ENCODE results near the gene THOC7.

THOC7 gene

GRCh38 chr3:63878394-63879060, 14.9 kb upstream of the THOC7 start:
- DNase-seq (ENCODE audit: low spot score): no peak

DNA sequence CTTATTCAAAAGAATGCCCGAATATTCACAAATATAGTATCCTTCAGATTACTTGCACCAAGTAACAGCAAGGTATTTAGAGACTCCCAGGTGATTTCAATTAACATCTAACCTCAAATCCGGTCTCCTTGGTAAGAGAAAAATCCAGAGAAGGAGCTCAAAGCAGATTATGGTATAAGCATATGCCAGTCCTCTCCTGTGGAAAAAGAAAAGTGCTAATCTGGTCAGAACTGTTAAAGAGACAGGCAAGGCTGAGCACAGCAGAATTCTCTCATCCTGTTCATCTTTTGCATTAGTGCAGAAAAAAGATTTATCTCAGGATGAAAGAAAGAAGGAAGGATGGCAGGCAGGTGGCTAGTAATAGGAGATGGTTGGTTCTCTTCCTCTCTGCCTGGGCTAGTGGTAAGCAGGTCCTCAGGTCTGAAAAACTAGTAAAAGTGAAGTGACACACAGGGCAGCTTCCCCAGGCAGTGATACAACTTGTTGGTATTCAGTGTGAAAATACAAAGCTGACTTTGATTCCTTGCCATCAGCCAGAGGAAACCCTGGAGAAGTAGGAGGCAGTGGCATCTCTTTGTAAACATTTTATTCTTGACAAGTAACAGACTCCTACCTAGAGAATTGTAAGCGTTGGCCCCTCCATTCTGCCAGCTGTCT, 14.3 kb upstream of the THOC7 start:
- DNase-seq (ENCODE audit: low spot score): peak; percentile 38

DNA sequence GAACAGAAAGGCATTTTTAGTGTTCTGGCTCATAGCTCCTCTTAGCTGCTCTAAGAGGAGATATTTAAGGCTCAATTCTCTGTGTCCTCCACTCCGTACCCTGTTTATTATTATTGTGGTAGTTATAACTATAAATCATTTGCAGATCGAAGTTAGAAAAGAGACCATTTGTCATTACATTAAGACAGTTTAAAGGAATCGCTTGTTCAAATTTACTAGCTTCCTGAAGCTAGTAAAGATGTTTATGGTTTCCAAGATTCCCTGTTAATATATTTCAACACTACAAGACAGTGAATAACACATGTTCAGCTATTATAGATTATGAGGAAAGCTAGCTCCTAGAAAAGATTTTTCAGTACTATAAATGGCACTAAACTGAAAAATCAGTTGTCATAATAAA, 12.7 kb upstream of the THOC7 start:
- no peak for DNase-seq (ENCODE audit: low spot score)

- DNase-seq (ENCODE audit: low spot score): no peak
These were observed 11.9 kb upstream of the THOC7 start for GRCh38 chr3:63875510-63875909.

- DNase-seq (ENCODE audit: low spot score): no peak
These were observed 11.2 kb upstream of the THOC7 start for GRCh38 chr3:63874769-63875168.

GRCh38 chr3:63872135-63872924, 8.7 kb upstream of the THOC7 start:
- peak; percentile 16 for DNase-seq (ENCODE audit: low spot score)

DNA sequence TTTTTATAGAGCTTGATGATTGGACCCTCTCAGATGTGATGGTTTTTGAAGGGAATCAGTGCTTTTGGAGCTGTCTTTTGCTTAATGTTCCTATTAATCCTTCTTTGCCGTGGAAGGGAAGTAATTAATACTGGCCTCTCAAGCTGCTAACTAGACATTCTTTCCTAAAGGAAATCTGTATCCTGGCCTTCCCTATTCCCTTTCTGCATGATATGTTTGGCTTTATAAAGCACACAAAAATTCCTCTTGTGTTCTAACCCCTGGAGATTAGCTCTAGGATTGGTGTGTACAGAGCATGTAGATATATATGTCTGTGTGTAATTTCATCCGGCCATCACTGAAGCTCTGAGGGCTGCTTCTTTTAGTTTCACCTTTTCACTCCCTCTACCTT, 7.0 kb upstream of the THOC7 start:
- no peak for DNase-seq (ENCODE audit: low spot score)

- DNase-seq (ENCODE audit: low spot score): no peak
These were observed 6.5 kb upstream of the THOC7 start for GRCh38 chr3:63869940-63870614.

DNA sequence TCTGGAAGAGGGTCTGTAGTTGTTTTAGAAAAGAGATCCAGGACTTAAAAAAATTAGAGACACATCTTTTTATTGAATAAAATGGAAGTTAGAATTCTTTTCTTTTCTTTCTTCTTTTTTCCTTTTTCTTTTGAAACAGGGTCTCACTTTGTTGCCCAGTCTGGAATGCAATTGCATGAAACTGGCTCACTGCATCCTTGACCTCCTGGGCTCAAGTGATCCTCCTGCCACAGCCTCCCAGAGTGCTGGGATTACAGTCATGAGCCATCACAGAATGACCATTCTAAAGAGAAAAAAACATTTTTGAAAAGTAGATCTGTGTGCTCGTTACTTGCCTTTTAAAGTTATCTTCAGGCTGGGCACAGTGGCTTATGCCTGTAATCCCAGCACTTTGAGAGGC, 3.6 kb upstream of the THOC7 start:
- DNase-seq (ENCODE audit: low spot score): no peak

DNA sequence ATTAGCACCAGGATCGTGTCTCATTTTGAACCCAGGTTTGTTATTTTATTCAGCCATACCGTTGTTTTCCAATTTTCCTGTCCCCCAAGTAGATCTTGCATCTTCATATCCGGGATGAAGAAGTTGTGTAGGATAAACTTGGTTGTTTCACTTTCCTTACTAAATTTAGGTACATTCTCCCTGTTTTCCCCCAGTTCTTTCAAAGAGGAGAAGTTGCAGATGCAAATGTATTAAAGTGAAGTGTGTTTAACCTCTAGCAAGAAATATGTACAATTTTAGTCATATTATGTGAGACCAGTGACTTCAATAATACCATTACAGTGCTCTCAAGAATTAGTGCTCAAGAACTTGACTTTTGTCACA, 1.3 kb upstream of the THOC7 start:
- DNase-seq (ENCODE audit: low spot score): no peak

- peak; percentile 43 for DNase-seq (ENCODE audit: low spot score)
These were observed 681 bp upstream of the THOC7 start for GRCh38 chr3:63864008-63864964.

DNA sequence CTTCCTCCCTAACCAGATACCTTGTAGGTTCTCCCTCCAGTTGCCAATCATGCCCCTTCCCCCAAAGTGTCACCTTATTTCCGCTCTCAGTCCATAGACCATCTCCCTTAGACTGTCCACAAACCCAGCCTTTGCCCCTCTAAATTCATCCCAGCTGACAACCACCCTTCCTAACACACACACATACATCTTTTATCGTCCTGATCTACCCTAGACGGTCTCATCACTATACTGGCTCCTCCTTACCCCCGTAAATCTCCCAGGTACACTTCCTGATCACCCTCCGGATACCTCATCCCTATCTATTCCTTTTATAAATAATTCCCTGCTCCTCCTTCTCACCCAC, 828 bp downstream of the THOC7 start:
- DNase-seq (ENCODE audit: low spot score): peak; percentile 38

- DNase-seq (ENCODE audit: low spot score): no peak
These were observed 2.3 kb downstream of the THOC7 start for GRCh38 chr3:63861306-63861705.

- DNase-seq (ENCODE audit: low spot score): no peak
These were observed 2.8 kb downstream of the THOC7 start for GRCh38 chr3:63860776-63861175.

GRCh38 chr3:63857311-63857710, 6.3 kb downstream of the THOC7 start:
- no peak for DNase-seq (ENCODE audit: low spot score)

DNA sequence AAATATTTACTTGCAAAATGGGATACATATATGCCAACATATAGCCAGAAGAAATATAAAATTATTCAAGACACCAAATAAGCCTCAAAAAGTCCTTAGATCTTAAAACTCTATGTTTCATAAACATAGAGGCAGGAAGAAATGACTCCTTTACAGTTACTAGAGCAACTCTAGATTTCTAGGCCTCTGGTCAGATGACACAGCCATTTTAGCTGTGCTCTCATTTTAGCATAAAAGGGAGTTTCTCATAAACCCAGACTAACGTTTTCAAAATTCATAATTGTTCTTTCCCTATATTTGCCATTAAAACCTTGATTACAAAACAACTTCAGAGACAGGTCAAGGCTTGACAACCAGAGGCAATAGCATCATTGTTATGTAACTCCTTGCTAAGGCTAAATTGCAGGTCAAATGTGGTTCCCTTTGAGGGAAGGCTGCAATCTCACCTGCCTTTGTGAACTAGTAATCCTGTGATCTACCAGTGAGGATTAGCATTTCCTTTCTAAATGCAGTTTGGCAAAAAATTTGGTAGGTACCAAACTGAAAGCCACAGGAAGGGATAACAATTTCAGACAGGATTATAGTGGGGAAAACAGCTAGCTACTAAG, 8.2 kb downstream of the THOC7 start:
- no peak for DNase-seq (ENCODE audit: low spot score)

GRCh38 chr3:63853106-63853505, 10.5 kb downstream of the THOC7 start:
- DNase-seq (ENCODE audit: low spot score): no peak

GRCh38 chr3:63851287-63851686, 12.3 kb downstream of the THOC7 start:
- no peak for DNase-seq (ENCODE audit: low spot score)

DNA sequence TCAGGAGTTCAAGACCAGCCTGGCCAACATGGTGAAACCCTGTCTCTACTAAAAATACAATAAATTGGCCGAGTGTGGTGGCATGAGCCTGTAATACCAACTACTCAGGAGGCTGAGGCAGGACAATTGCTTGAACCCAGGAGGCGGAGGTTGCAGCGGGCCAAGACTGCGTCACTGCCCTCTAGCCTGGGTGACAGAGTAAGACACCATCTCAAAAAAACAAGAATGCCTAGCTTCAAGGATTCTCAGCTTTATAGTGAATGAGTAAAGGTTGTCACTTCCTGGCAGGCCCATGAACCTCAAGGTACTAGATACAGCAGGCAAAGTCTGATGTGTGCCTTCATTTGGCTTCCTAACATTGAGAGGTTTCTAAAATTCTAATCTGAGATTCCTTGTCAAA, 14.4 kb downstream of the THOC7 start:
- no peak for DNase-seq (ENCODE audit: low spot score)

DNA sequence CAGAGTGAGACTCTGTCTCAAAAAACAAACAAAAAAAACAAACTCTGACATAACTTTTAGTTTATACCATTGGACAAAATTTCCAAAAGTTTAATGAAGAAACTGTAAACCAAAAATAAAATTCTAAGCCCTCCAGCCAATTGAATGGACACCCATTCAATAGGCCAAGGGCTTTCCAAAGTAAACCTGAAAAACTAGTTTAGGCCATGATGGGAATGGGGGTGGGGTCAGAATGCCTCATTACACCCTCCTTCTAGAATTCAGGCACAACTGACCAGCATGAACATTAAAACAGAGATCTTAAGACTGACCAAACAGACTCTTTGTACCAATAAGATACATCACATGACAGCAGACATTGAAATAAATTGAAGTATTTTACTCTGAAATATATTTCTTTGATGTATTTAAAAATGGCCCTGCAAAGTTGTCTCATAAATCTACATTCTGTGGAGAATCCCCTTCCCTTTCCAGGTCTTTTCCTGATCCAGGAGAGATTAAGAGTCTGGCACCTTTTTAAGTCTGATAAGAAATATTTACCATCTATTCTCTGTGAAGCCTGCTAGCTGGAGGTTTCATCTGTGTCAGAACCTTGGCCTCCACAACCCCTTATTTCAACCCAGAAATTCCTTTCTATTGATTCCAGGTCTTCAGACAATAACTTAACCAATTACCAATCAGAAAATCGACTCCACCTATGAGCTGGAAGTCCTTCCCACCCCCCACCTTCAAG, 15.7 kb downstream of the THOC7 start:
- no peak for DNase-seq (ENCODE audit: low spot score)

- DNase-seq (ENCODE audit: low spot score): no peak
These were observed 18.4 kb downstream of the THOC7 start for GRCh38 chr3:63845215-63845614.
